ENCODE measurements around the gene SLC26A2. TPM values are rescaled to one million over a fixed set of nuclear protein-coding genes. Genes with fewer than 3 reads are reported as not detected.
A peak's percentile ranks its signal among the peaks of the same experiment; 100 is the strongest.

Gene SLC26A2
- total and polyA plus RNA-seq, 2 experiments from 2014 or later = 3.5 to 11.5 TPM

GRCh38 chr5:149924486-149924885 is 36.1 kb upstream of the SLC26A2 start (continued):
- TF ChIP-seq ZNF462 (CRISPR knock-in tag; IDR thresholded peaks at IDR 0.05) (no peak), ZNF331 (CRISPR knock-in tag; IDR thresholded peaks at IDR 0.05; ENCODE audit: low read depth) (no peak)

- no peaks in the 10 kb centered on the region for H3K79me2 ChIP-seq (replicated peaks; ENCODE audit: insufficient read depth)
- no peaks in the 10 kb centered on the region for H3K4me1 Mint-ChIP-seq
- no peak overlapping the region for H3K27ac ChIP-seq (ENCODE audit: low read depth)
- H3K36me3 ChIP-seq (ENCODE audit: insufficient read depth) = no peaks in the 10 kb centered on the region
- no peaks in the 10 kb centered on the region for H3F3A ChIP-seq (replicated peaks; ENCODE audit: low read depth)
- H3K27me3 ChIP-seq (ENCODE audit: insufficient read depth) = no peaks in the 10 kb centered on the region
- no peaks in the 10 kb centered on the region for H4K20me1 ChIP-seq (replicated peaks; ENCODE audit: insufficient read depth)
- H3K27me3 Mint-ChIP-seq (ENCODE audit: insufficient read depth, low read depth, poor library complexity) = no peaks in the 10 kb centered on the region
- no peak overlapping the region for H3K4me3 Mint-ChIP-seq
- no peak overlapping the region for H3K4me2 ChIP-seq
- H3K4me1 ChIP-seq (ENCODE audit: insufficient read depth) = no peaks in the 10 kb centered on the region
- no peaks in the 10 kb centered on the region for H3K9me3 Mint-ChIP-seq
- no peaks in the 10 kb centered on the region for H3K36me3 Mint-ChIP-seq (ENCODE audit: low read depth)
- DNase-seq (ENCODE audit: low spot score) (no peak), ATAC-seq (no peak)
- H2AFZ ChIP-seq = peak overlapping the region; percentile 47; the same call in 1 of the 2 replicates
- H3K9me2 ChIP-seq (ENCODE audit: insufficient read depth) = no peaks in the 10 kb centered on the region
- H3K27ac Mint-ChIP-seq = no peak overlapping the region
- H3K4me3 ChIP-seq = no peak overlapping the region
- TF ChIP-seq EZH2 (IDR thresholded peaks at IDR 0.05; ENCODE audit: low read depth, unreplicated experiment) = no peak
- no peak for TF ChIP-seq REST (IDR thresholded peaks at IDR 0.05; ENCODE audit: unreplicated experiment)
- no peak for TF ChIP-seq EZH2phosphoT487 (IDR thresholded peaks at IDR 0.05; ENCODE audit: unreplicated experiment)
- no peak for TF ChIP-seq NANOG (IDR thresholded peaks at IDR 0.05; ENCODE audit: borderline replicate concordance)
- TF ChIP-seq ETS1 (IDR thresholded peaks at IDR 0.05) = no peak
- no peak for TF ChIP-seq POLR2AphosphoS5 (IDR thresholded peaks at IDR 0.05; ENCODE audit: low read depth)
- no peak for TF ChIP-seq ZNF114 (CRISPR knock-in tag; IDR thresholded peaks at IDR 0.05)
Measured at GRCh38 chr5:149930043-149930748, 30.4 kb upstream of the SLC26A2 start.

All from GM23338 (cell line).